ENCODE data around the gene GPHN.

GRCh38 chr14:66600416-66600815, 92.5 kb downstream of the GPHN start:
- TF ChIP-seq CTCF (conservative IDR thresholded peaks at IDR 0.05; ENCODE audit: low read depth, low read length) (no peak), EZH2phosphoT487 (IDR thresholded peaks at IDR 0.05; ENCODE audit: borderline replicate concordance, low read length) (no peak)

All from PC-3 (cell line).